Measurements from ENCODE around the gene CCDC91. TPM values are rescaled to one million over a fixed set of nuclear protein-coding genes. Genes with fewer than 3 reads are reported as not detected.
"Not testable (repeated sequence)": the region's sequence is repeated elsewhere in the genome, so short reads cannot be mapped to it uniquely, and the experiment has no call there.

Gene CCDC91
- total RNA-seq, 1 donor from 2014 or later = 13.5 TPM

- Histone ChIP-seq H3K27me3 (no peaks in the 10 kb centered on the region), H3K36me3 (no peaks in the 10 kb centered on the region), H3K27ac (no peak overlapping the region), H3K9me3 (no peaks in the 10 kb centered on the region), H3K4me1 (no peaks in the 10 kb centered on the region), H3K4me3 (no peak overlapping the region)
- no peak for DNase-seq (ENCODE audit: low spot score in 2 of 2)
- intact Hi-C loops (cut with DNase I) = no loop called here
- no peak for TF ChIP-seq CTCF (IDR thresholded peaks at IDR 0.05)
Measured at GRCh38 chr12:28257411-28257810, 67.2 kb downstream of the CCDC91 start.

GRCh38 chr12:28258998-28259397 lies 68.7 kb downstream of the CCDC91 start:
- TF ChIP-seq CTCF (IDR thresholded peaks at IDR 0.05) = no peak
- H3K27ac ChIP-seq = no peak overlapping the region
- H3K9me3 ChIP-seq = no peaks in the 10 kb centered on the region
- no peaks in the 10 kb centered on the region for H3K36me3 ChIP-seq
- no peak for DNase-seq (ENCODE audit: low spot score in 2 of 2)
- no peak overlapping the region for H3K4me3 ChIP-seq
- H3K4me1 ChIP-seq = no peaks in the 10 kb centered on the region
- intact Hi-C loops (cut with DNase I) = no loop called here
- no peaks in the 10 kb centered on the region for H3K27me3 ChIP-seq

- no peaks in the 10 kb centered on the region for H3K27me3 ChIP-seq
Measured at GRCh38 chr12:28265435-28266042, 75.3 kb downstream of the CCDC91 start.

GRCh38 chr12:28267920-28268607 lies 77.8 kb downstream of the CCDC91 start:
- H3K36me3 ChIP-seq; intact Hi-C loops (cut with DNase I); H3K27me3 ChIP-seq; DNase-seq (ENCODE audit: low spot score in 2 of 2); H3K4me3 ChIP-seq; H3K27ac ChIP-seq; H3K4me1 ChIP-seq: not testable (repeated sequence)
- peaks cover 6 to 25% of the 10 kb centered on the region in 2 donors for H3K9me3 ChIP-seq

More at GRCh38 chr12:28265435-28266042, 75.3 kb downstream of the CCDC91 start:
- no peaks in the 10 kb centered on the region for H3K4me1 ChIP-seq
- peaks cover 0 to under 1% of the 10 kb centered on the region in 2 donors for H3K36me3 ChIP-seq
- no peak overlapping the region for H3K27ac ChIP-seq
- TF ChIP-seq CTCF (IDR thresholded peaks at IDR 0.05) = no peak
- no peak for DNase-seq (ENCODE audit: low spot score in 2 of 2)
- H3K4me3 ChIP-seq = no peak overlapping the region
- intact Hi-C loops (cut with DNase I) = no loop called here
- peaks cover 0 to 3% of the 10 kb centered on the region in 2 donors for H3K9me3 ChIP-seq

- peaks cover 0 to 6% of the 10 kb centered on the region in 2 donors for H3K36me3 ChIP-seq
- intact Hi-C loops (cut with DNase I) = no loop called here
- no peak overlapping the region for H3K4me3 ChIP-seq
- no peak for TF ChIP-seq CTCF (IDR thresholded peaks at IDR 0.05)
- H3K4me1 ChIP-seq = no peaks in the 10 kb centered on the region
- H3K27me3 ChIP-seq = no peaks in the 10 kb centered on the region
- H3K27ac ChIP-seq = no peak overlapping the region
- peaks cover 6 to 25% of the 10 kb centered on the region in 2 donors for H3K9me3 ChIP-seq
- DNase-seq (ENCODE audit: low spot score in 2 of 2) = no peak
Measured at GRCh38 chr12:28268608-28269229, 78.5 kb downstream of the CCDC91 start.

- Histone ChIP-seq H3K36me3 (peaks cover 0 to 6% of the 10 kb centered on the region in 2 donors), H3K9me3 (peaks cover 6 to 25% of the 10 kb centered on the region in 2 donors), H3K27ac (no peak overlapping the region), H3K27me3 (no peaks in the 10 kb centered on the region), H3K4me3 (no peak overlapping the region), H3K4me1 (no peaks in the 10 kb centered on the region)
- no peak for TF ChIP-seq CTCF (IDR thresholded peaks at IDR 0.05)
- DNase-seq (ENCODE audit: low spot score in 2 of 2) = no peak
- intact Hi-C loops (cut with DNase I) = no loop called here
Measured at GRCh38 chr12:28269851-28270250, 79.6 kb downstream of the CCDC91 start.
